ENCODE measurements around the gene CUL4A.
"Not testable (repeated sequence)": the region's sequence is repeated elsewhere in the genome, so short reads cannot be mapped to it uniquely, and the experiment has no call there.

The CUL4A gene

GRCh38 chr13:113243847-113244246 is 34.4 kb downstream of the CUL4A start:
- no peak for DNase-seq (ENCODE audit: extremely low spot score)
- no peak for TF ChIP-seq CTCF (IDR thresholded peaks at IDR 0.05; ENCODE audit: control extremely low read depth, extremely low read depth, low read depth, missing control alignments)
- ChIA-PET POLR2A (no interaction called here), CTCF (interaction anchor here (0.7 kb wide), 1 partner anchor 10 kb away, joined by 3 read pairs; no protein-coding TSS in a partner anchor)

- TF ChIP-seq CTCF (IDR thresholded peaks at IDR 0.05; ENCODE audit: control extremely low read depth, extremely low read depth, low read depth, missing control alignments): no peak
- ChIA-PET CTCF (interaction anchor here (1.3 kb wide), 1 partner anchor 18 kb away, joined by 5 read pairs; no protein-coding TSS in a partner anchor), POLR2A (no interaction called here)
- no peak for DNase-seq (ENCODE audit: extremely low spot score)
These were observed 36.7 kb downstream of the CUL4A start for GRCh38 chr13:113245849-113246796.

- DNase-seq (ENCODE audit: extremely low spot score): no peak
- POLR2A ChIA-PET: no interaction called here
- CTCF ChIA-PET: interaction anchor here (1.0 to 1.1 kb wide), 2 partner anchors 11 to 25 kb away, joined by 3 read pairs; no protein-coding TSS in a partner anchor
These were observed 43.2 kb downstream of the CUL4A start for GRCh38 chr13:113252516-113253095.

GRCh38 chr13:113257908-113258307 is 48.5 kb downstream of the CUL4A start:
- POLR2A ChIA-PET; DNase-seq (ENCODE audit: extremely low spot score): not testable (repeated sequence)
- CTCF ChIA-PET: interaction anchor here (0.8 to 1.5 kb wide), 3 partner anchors 8 to 16 kb away, joined by 3 to 5 read pairs (median 3); no protein-coding TSS in a partner anchor

More at GRCh38 chr13:113252516-113253095, 43.2 kb downstream of the CUL4A start:
- TF ChIP-seq CTCF (IDR thresholded peaks at IDR 0.05; ENCODE audit: control extremely low read depth, extremely low read depth, low read depth, missing control alignments): no peak

- ChIA-PET POLR2A (no interaction called here), CTCF (interaction anchor here (0.8 to 1.5 kb wide), 4 partner anchors 9 to 136 kb away, joined by 3 to 5 read pairs (median 3); no protein-coding TSS in a partner anchor)
- no peak for DNase-seq (ENCODE audit: extremely low spot score)
- no peak for TF ChIP-seq CTCF (IDR thresholded peaks at IDR 0.05; ENCODE audit: control extremely low read depth, extremely low read depth, low read depth, missing control alignments)
These were observed 49.1 kb downstream of the CUL4A start for GRCh38 chr13:113258321-113259054.

- ChIA-PET POLR2A (no interaction called here), CTCF (no interaction called here)
- DNase-seq (ENCODE audit: extremely low spot score): no peak
- TF ChIP-seq CTCF (IDR thresholded peaks at IDR 0.05; ENCODE audit: control extremely low read depth, extremely low read depth, low read depth, missing control alignments): no peak
These were observed 51.6 kb downstream of the CUL4A start for GRCh38 chr13:113260996-113261395.

- CTCF ChIA-PET: interaction anchor here (1.0 kb wide), 1 partner anchor 10 kb away, joined by 3 read pairs; no protein-coding TSS in a partner anchor
- DNase-seq (ENCODE audit: extremely low spot score); POLR2A ChIA-PET: not testable (repeated sequence)
These were observed 53.6 kb downstream of the CUL4A start for GRCh38 chr13:113263016-113263415.
